Transverse colon (tissue), 3 donors: ENCODE measurements around the gene UCK2.

Source experiments
- POLR2A ChIP-seq: fragments of 450-650 bp; IDR thresholded peaks from one replicate; pipeline ENCODE4 v1.6.1; 2016; ENCODE audit warnings: antibody characterized with exemption, mild to moderate bottlenecking, moderate library complexity
- TF ChIP-seq, protein P1 (sequence below), 5 experiments: fragments of 200-600 bp in 3 of 5; fragments of 450-650 bp in 2 of 5; sonication (generic) in 3 of 5; IDR thresholded peaks; 1 replicate in 2 of 5; 2 replicates in 3 of 5; pipeline ENCODE4 v1.5.1; 2016 to 2017; ENCODE audit warnings: antibody characterized with exemption in 5 of 5, inconsistent platforms in 3 of 5, mild to moderate bottlenecking in 2 of 5, moderate library complexity in 1 of 5

- TF ChIP-seq, protein P1, sequence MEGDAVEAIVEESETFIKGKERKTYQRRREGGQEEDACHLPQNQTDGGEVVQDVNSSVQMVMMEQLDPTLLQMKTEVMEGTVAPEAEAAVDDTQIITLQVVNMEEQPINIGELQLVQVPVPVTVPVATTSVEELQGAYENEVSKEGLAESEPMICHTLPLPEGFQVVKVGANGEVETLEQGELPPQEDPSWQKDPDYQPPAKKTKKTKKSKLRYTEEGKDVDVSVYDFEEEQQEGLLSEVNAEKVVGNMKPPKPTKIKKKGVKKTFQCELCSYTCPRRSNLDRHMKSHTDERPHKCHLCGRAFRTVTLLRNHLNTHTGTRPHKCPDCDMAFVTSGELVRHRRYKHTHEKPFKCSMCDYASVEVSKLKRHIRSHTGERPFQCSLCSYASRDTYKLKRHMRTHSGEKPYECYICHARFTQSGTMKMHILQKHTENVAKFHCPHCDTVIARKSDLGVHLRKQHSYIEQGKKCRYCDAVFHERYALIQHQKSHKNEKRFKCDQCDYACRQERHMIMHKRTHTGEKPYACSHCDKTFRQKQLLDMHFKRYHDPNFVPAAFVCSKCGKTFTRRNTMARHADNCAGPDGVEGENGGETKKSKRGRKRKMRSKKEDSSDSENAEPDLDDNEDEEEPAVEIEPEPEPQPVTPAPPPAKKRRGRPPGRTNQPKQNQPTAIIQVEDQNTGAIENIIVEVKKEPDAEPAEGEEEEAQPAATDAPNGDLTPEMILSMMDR (IDR thresholded peaks at IDR 0.05): no peak
- TF ChIP-seq POLR2A: no peak
These were observed 68.9 kb downstream of the UCK2 start for GRCh38 chr1:165896277-165896676.
